GM12878 (cell line): Measurements from ENCODE around the gene FBXW8. TPM values are rescaled to one million over a fixed set of nuclear protein-coding genes. Genes with fewer than 3 reads are reported as not detected.

Experiments
- ATAC-seq: fragments of 200-7000 bp; cut with Tn5 transposase; 3 replicates; pipeline ENCODE4 v1.9.1; 2020; ENCODE audit warnings: mild to moderate bottlenecking, moderate library complexity
- BruUV-seq: library from RNA; stranded (reverse); fragments of 400-500 nt; replicated peaks from 2 replicates; lab custom pipeline; 2021; lab: Mats Ljungman, UMichigan
- CTCF ChIA-PET: fragments of 300-600 bp; sonication (Branson Sonifier 250); formaldehyde crosslinking; extraction: SDS; loops from one replicate; lab custom pipeline; 2021; ENCODE audit warnings: inconsistent platforms; lab: Yijun Ruan, JAX
- POLR2A ChIA-PET: fragments of 350-600 bp; formaldehyde crosslinking; extraction: SDS; loops from one replicate; lab custom pipeline; 2021; ENCODE audit warnings: inconsistent platforms; lab: Charles Lee
- RAD21 ChIA-PET: fragments of 300-600 bp; sonication (Branson Sonifier 250); formaldehyde crosslinking; loops from one replicate; lab custom pipeline; 2023; ENCODE audit warnings: antibody characterized with exemption; ENCODE audit not compliant: unreplicated experiment; lab: Charles Lee
- SMC1A ChIA-PET: fragments of 300-600 bp; sonication (Branson Sonifier 250); formaldehyde crosslinking; loops from one replicate; lab custom pipeline; 2023; ENCODE audit not compliant: unreplicated experiment, uncharacterized antibody; lab: Charles Lee
- DNase-seq: peaks from one replicate; pipeline ENCODE4 v3.0.0-alpha.2; 2011; ENCODE audit warnings: low read depth, low spot score
- FAIRE-seq: peaks from 3 replicates; lab custom pipeline; 2011; peaks lifted over from hg19 to GRCh38; lab: Jason Lieb, UNC
- H2AFZ ChIP-seq: 2 replicates; pipeline ENCODE4 v1.6.0; 2011; ENCODE audit warnings: low read depth, low read length, control low read depth; ENCODE audit not compliant: control insufficient read depth
- H3K27ac ChIP-seq: 2 replicates; pipeline ENCODE4 v1.5.1; 2011; ENCODE audit warnings: control low read depth; ENCODE audit not compliant: control insufficient read depth, insufficient read depth
- H3K27me3 ChIP-seq, 2 experiments: replicated peaks in 1 of 2; 2 replicates each; pipeline versions ENCODE4 v1.6.0 to v1.6.1; 2011; ENCODE audit warnings: low read length in 1 of 2; ENCODE audit not compliant: control insufficient read depth in 2 of 2, insufficient read depth in 2 of 2
- H3K36me3 ChIP-seq, 2 experiments: 2 replicates each; pipeline ENCODE4 v1.5.1; 2011; ENCODE audit warnings: low read length in 1 of 2; ENCODE audit not compliant: control insufficient read depth in 2 of 2, insufficient read depth in 2 of 2
- H3K4me1 ChIP-seq: 2 replicates; pipeline ENCODE4 v1.6.1; 2011; ENCODE audit warnings: mild to moderate bottlenecking, low read length, moderate library complexity, mixed read lengths; ENCODE audit not compliant: control insufficient read depth, insufficient read depth
- H3K4me2 ChIP-seq: 2 replicates; pipeline ENCODE4 v1.6.0; 2011; ENCODE audit warnings: control low read depth; ENCODE audit not compliant: control insufficient read depth, insufficient read depth
- H3K4me3 ChIP-seq: fragments of 200-600 bp; sonication (generic); 2 replicates; pipeline ENCODE4 v1.5.1; 2016
- H3K79me2 ChIP-seq: 2 replicates; pipeline ENCODE4 v1.6.0; 2011; ENCODE audit warnings: low read length; ENCODE audit not compliant: control insufficient read depth, insufficient read depth
- H3K9ac ChIP-seq: 2 replicates; pipeline ENCODE4 v1.8.0; 2011; ENCODE audit warnings: low read length, control low read depth, mixed read lengths; ENCODE audit not compliant: control insufficient read depth, insufficient read depth
- H3K9me3 ChIP-seq: replicated peaks from 3 replicates; pipeline ENCODE4 v1.5.1; 2011; ENCODE audit warnings: mild to moderate bottlenecking, low read length; ENCODE audit not compliant: control insufficient read depth, insufficient read depth
- H4K20me1 ChIP-seq: 2 replicates; pipeline ENCODE4 v1.6.0; 2011; ENCODE audit not compliant: control insufficient read depth, insufficient read depth
- ASH2L ChIP-seq: fragments of 300-600, 200-600 bp; sonication (generic); IDR thresholded peaks from 2 replicates; pipeline ENCODE4 v1.6.1; 2017; ENCODE audit warnings: low read depth, mild to moderate bottlenecking, borderline replicate concordance
- CHD1 ChIP-seq: IDR thresholded peaks from 2 replicates; pipeline ENCODE4 v1.6.1; 2012; ENCODE audit warnings: low read depth, low read length, improper control_type of control experiment
- E4F1 ChIP-seq: fragments of 450-650 bp; IDR thresholded peaks from 2 replicates; pipeline ENCODE4 v1.6.1; 2018; ENCODE audit warnings: borderline replicate concordance, mild to moderate bottlenecking; ENCODE audit not compliant: partially characterized antibody
- MYC ChIP-seq: IDR thresholded peaks from 2 replicates; pipeline ENCODE4 v1.6.1; 2011; ENCODE audit warnings: mild to moderate bottlenecking, low read length, moderate library complexity, inconsistent platforms; ENCODE audit not compliant: insufficient read depth, insufficient replicate concordance, insufficient read length, severe bottlenecking
- NFIC ChIP-seq: IDR thresholded peaks from 2 replicates; pipeline ENCODE4 v1.6.1; 2012; ENCODE audit warnings: low read depth, mild to moderate bottlenecking, inconsistent platforms, low read length, moderate library complexity
- RELA ChIP-seq: fragments of 450-650 bp; IDR thresholded peaks from 2 replicates; pipeline ENCODE4 v1.8.0; 2014; ENCODE audit warnings: borderline replicate concordance; ENCODE audit not compliant: partially characterized antibody
- SKIL ChIP-seq: fragments of 450-650 bp; IDR thresholded peaks from 2 replicates; pipeline ENCODE4 v1.6.1; 2017; ENCODE audit warnings: mild to moderate bottlenecking, low read depth, inconsistent platforms; ENCODE audit not compliant: poor library complexity, severe bottlenecking
- SMC3 ChIP-seq: IDR thresholded peaks from 2 replicates; pipeline ENCODE4 v1.6.1; 2011; ENCODE audit warnings: low read length, improper control_type of control experiment, borderline replicate concordance
- SUZ12 ChIP-seq: fragments of 200-600 bp; sonication (generic); IDR thresholded peaks from one replicate; pipeline ENCODE4 v1.6.1; 2018; ENCODE audit warnings: antibody characterized with exemption, mild to moderate bottlenecking; ENCODE audit not compliant: unreplicated experiment
- ZBTB11 ChIP-seq: fragments of 450-650 bp; formaldehyde crosslinking; IDR thresholded peaks from 2 replicates; pipeline ENCODE4 v1.5.0; 2022; ENCODE audit warnings: mild to moderate bottlenecking, missing genetic modification characterization
- WGBS: methylation state at CpG from one replicate; pipeline ENCODE4 v1.1.6; 2016; ENCODE audit warnings: low lambda C conversion rate; ENCODE audit not compliant: insufficient replicate concordance, insufficient coverage; ENCODE audit errors: missing lambda C conversion rate; 5-methylcytosine and 5-hydroxymethylcytosine counted together
- in situ Hi-C: fragments of 300-500 bp; cut with MboI; formaldehyde crosslinking; loops from 9 replicates; pipeline ENCODE4 v1.14.3; 2018; ENCODE audit warnings: mixed read lengths
- intact Hi-C: fragments of 100-400 bp; cut with micrococcal nuclease; formaldehyde crosslinking; loops from one replicate; pipeline ENCODE4 v1.14.2; 2022; ENCODE audit not compliant: unreplicated experiment
- polyA plus RNA-seq, 11 experiments: library from polyadenylated mRNA; depleted of rRNA in 4 of 11; unstranded in 6 of 11; stranded (reverse) in 5 of 11; fragments of >200 nt; fragmentation: Nextera tagmentation in 4 of 11; fragmentation: Illumina TruSeq in 1 of 11; extraction: Ambion mirVana in 4 of 11; extraction: Trizol in 1 of 11; gene quantifications; 1 replicate in 1 of 11; 2 replicates in 10 of 11; pipeline versions ENCODE4 v1.2.1 to v1.2.3, GENCODE V29; 2011 to 2016; ENCODE audit warnings: inconsistent platforms in 2 of 11, missing spikeins in 2 of 11, low read depth in 1 of 11
- total RNA-seq, 4 experiments: library from RNA; depleted of rRNA in 3 of 4; stranded (reverse); fragments of >200 nt in 3 of 4; fragmentation: Illumina TruSeq in 1 of 4; extraction: Trizol in 1 of 4; gene quantifications; 2 replicates each; pipeline versions ENCODE4 v1.2.1 to v1.2.3, GENCODE V29; 2013 to 2021
- TF ChIP-seq, protein P1 (sequence below): fragments of 450-650 bp; IDR thresholded peaks from 2 replicates; pipeline ENCODE4 v1.6.1; 2017; ENCODE audit warnings: low read depth, mild to moderate bottlenecking, moderate library complexity
- TF ChIP-seq, protein P2 (sequence below): IDR thresholded peaks from 2 replicates; pipeline ENCODE4 v1.6.1; 2011; ENCODE audit warnings: borderline replicate concordance, low read depth, mild to moderate bottlenecking, moderate library complexity, low read length; ENCODE audit not compliant: insufficient read depth, poor library complexity, severe bottlenecking

The FBXW8 gene
- total and polyA plus RNA-seq, 10 of the 15 experiments (the other 5 are each of a cell fraction or from before 2014, with no cell fraction given) = 0.49 to 7.5 (median 4.4) TPM

DNA sequence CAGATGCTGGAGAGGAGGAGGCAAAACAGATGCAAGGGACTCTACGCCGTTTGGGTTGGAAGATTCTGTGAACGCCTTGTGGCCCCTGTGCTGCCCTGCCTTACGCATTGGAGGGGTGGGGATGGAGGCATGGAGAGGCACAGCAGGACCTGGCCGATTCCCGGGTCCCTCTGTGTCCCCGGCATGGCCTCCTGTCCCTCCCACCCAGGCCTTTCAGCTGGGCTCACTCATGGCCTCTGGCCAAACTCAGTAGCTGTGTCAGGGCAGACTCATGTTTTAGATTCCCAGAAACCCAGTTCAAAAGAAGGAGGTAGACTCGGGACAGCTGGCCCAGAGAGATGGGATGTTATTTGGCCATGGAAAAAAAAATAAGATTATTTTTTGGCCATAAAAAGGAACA is 148.4 kb downstream of the FBXW8 start:
- DNase-seq (no peak), ATAC-seq (no peak), FAIRE-seq (no peak)
- peaks cover 16% of the 10 kb centered on the region for H3K4me1 ChIP-seq
- no peaks in the 10 kb centered on the region for H3K9me3 ChIP-seq
- WGBS = 96% methylated on average over 8 of the region's 8 CpGs
- POLR2A ChIA-PET = interaction anchor here (0.6 kb wide), 1 partner anchor 358 kb away, joined by 3 read pairs; no protein-coding TSS in a partner anchor
- CTCF ChIA-PET = no interaction called here
- SMC1A ChIA-PET = no interaction called here
- H3K36me3 ChIP-seq = no peaks in the 10 kb centered on the region; a peak in 1 of 4 replicates
- intact Hi-C loops = no loop called here
- H3K27ac ChIP-seq = no peak overlapping the region
- no peaks in the 10 kb centered on the region for H3K79me2 ChIP-seq
- no peak overlapping the region for H3K4me2 ChIP-seq
- no peaks in the 10 kb centered on the region for H3K27me3 ChIP-seq
- H2AFZ ChIP-seq = no peak overlapping the region
- no peak overlapping the region for H3K4me3 ChIP-seq
- BruUV-seq = no TSS peak
- H3K9ac ChIP-seq = no peak overlapping the region
- H4K20me1 ChIP-seq = no peaks in the 10 kb centered on the region
- RAD21 ChIA-PET = no interaction called here
- in situ Hi-C loops = no loop called here
- TF ChIP-seq E4F1 (no peak), ZBTB11 (CRISPR knock-in tag) (no peak), ASH2L (no peak), RELA (no peak), SUZ12 (no peak), CHD1 (no peak), MYC (no peak), SKIL (no peak), NFIC (no peak), SMC3 (no peak)
- TF ChIP-seq, protein P1, sequence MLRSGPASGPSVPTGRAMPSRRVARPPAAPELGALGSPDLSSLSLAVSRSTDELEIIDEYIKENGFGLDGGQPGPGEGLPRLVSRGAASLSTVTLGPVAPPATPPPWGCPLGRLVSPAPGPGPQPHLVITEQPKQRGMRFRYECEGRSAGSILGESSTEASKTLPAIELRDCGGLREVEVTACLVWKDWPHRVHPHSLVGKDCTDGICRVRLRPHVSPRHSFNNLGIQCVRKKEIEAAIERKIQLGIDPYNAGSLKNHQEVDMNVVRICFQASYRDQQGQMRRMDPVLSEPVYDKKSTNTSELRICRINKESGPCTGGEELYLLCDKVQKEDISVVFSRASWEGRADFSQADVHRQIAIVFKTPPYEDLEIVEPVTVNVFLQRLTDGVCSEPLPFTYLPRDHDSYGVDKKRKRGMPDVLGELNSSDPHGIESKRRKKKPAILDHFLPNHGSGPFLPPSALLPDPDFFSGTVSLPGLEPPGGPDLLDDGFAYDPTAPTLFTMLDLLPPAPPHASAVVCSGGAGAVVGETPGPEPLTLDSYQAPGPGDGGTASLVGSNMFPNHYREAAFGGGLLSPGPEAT = no peak
- TF ChIP-seq, protein P2, sequence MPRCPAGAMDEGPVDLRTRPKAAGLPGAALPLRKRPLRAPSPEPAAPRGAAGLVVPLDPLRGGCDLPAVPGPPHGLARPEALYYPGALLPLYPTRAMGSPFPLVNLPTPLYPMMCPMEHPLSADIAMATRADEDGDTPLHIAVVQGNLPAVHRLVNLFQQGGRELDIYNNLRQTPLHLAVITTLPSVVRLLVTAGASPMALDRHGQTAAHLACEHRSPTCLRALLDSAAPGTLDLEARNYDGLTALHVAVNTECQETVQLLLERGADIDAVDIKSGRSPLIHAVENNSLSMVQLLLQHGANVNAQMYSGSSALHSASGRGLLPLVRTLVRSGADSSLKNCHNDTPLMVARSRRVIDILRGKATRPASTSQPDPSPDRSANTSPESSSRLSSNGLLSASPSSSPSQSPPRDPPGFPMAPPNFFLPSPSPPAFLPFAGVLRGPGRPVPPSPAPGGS = no peak
